Caco-2 (cell line): ENCODE data around the gene IER5L. TPM values are rescaled to one million over a fixed set of nuclear protein-coding genes. Genes with fewer than 3 reads are reported as not detected.

Experiments used
- BruUV-seq: library from RNA; stranded (reverse); fragments of 400-500 nt; replicated peaks from 2 replicates; lab custom pipeline; 2021; lab: Mats Ljungman, UMichigan
- CTCF ChIA-PET: fragments of 300-600 bp; sonication (Branson Sonifier 250); formaldehyde crosslinking; loops from one replicate; lab custom pipeline; 2022; ENCODE audit warnings: antibody characterized with exemption; lab: Charles Lee
- POLR2A ChIA-PET: fragments of 300-600 bp; sonication (Branson Sonifier 250); formaldehyde crosslinking; loops from one replicate; lab custom pipeline; 2022; ENCODE audit warnings: antibody characterized with exemption; lab: Charles Lee
- DNase-seq, 2 experiments: peaks; one replicate each; pipeline versions ENCODE4 v3.0.0 to v3.0.0-alpha.2; 2020 to 2022
- H3K27me3 ChIP-seq: replicated peaks from 2 replicates; pipeline ENCODE4 v1.6.0; 2011; ENCODE audit warnings: low read length; ENCODE audit not compliant: control insufficient read depth, insufficient read depth
- H3K36me3 ChIP-seq: 2 replicates; pipeline ENCODE4 v1.5.1; 2011; ENCODE audit warnings: low read length; ENCODE audit not compliant: control insufficient read depth, insufficient read depth
- H3K4me1 ChIP-seq: fragments of 250-450 bp; sonication (Bioruptor Pico); 2 replicates; pipeline ENCODE4 v1.5.1; 2020; ENCODE audit warnings: mild to moderate bottlenecking
- H3K4me3 ChIP-seq: 2 replicates; pipeline ENCODE4 v1.5.1; 2011; ENCODE audit warnings: low read depth, mild to moderate bottlenecking, control low read depth, low read length
- H3K9me3 ChIP-seq: fragments of 250-450 bp; sonication (Bioruptor Pico); 2 replicates; pipeline ENCODE4 v1.5.1; 2020; ENCODE audit warnings: mild to moderate bottlenecking, moderate library complexity
- H3K27ac Mint-ChIP-seq: one replicate; pipeline ENCODE4 v1.8.0; 2022; ENCODE audit warnings: mixed read lengths; ENCODE audit not compliant: unreplicated experiment
- H3K27me3 Mint-ChIP-seq: one replicate; pipeline ENCODE4 v1.8.0; 2022; ENCODE audit warnings: mixed read lengths; ENCODE audit not compliant: insufficient read depth, unreplicated experiment
- H3K36me3 Mint-ChIP-seq: one replicate; pipeline ENCODE4 v1.8.0; 2022; ENCODE audit warnings: mild to moderate bottlenecking, mixed read lengths; ENCODE audit not compliant: insufficient read depth, unreplicated experiment
- H3K4me1 Mint-ChIP-seq: one replicate; pipeline ENCODE4 v1.8.0; 2022; ENCODE audit warnings: low read depth, mixed read lengths; ENCODE audit not compliant: unreplicated experiment
- H3K4me3 Mint-ChIP-seq: one replicate; pipeline ENCODE4 v1.8.0; 2022; ENCODE audit warnings: mild to moderate bottlenecking, moderate library complexity, mixed read lengths; ENCODE audit not compliant: unreplicated experiment
- H3K9me3 Mint-ChIP-seq: one replicate; pipeline ENCODE4 v1.8.0; 2022; ENCODE audit warnings: mixed read lengths; ENCODE audit not compliant: unreplicated experiment
- CTCF ChIP-seq, 2 experiments: fragments of 200-600 bp in 1 of 2; IDR thresholded peaks; 1 replicate in 1 of 2; 2 replicates in 1 of 2; pipeline versions ENCODE4 v1.5.1 to v1.8.0; 2011 to 2022; ENCODE audit warnings: antibody characterized with exemption in 1 of 2, control low read depth in 1 of 2, inconsistent platforms in 1 of 2, low read depth in 1 of 2, low read length in 1 of 2, mild to moderate bottlenecking in 1 of 2, moderate library complexity in 1 of 2; ENCODE audit not compliant: insufficient read depth in 1 of 2, severe bottlenecking in 1 of 2, unreplicated experiment in 1 of 2
- intact Hi-C: fragments of 100-400 bp; cut with micrococcal nuclease; formaldehyde crosslinking; loops from one replicate; pipeline ENCODE4 v1.10.0; 2022; ENCODE audit not compliant: unreplicated experiment
- total RNA-seq: library from RNA; stranded (reverse); gene quantifications from 2 replicates; pipeline ENCODE4 v1.2.3, GENCODE V29; 2022

The IER5L gene
- total RNA-seq, 1 experiment from 2014 or later: 3.9 TPM

GRCh38 chr9:129184219-129184524 lies 6.1 kb upstream of the IER5L start:
- Histone ChIP-seq H3K9me3 (no peaks in the 10 kb centered on the region; the same call in 1 of the 2 replicates), H3K4me3 (no peak overlapping the region), H3K27me3 (no peaks in the 10 kb centered on the region), H3K36me3 (no peaks in the 10 kb centered on the region), H3K4me1 (peaks cover 57% of the 10 kb centered on the region)
- BruUV-seq: no TSS peak
- Mint-ChIP-seq H3K27ac (peak overlapping the region; percentile 81), H3K4me1 (peaks cover 34% of the 10 kb centered on the region), H3K9me3 (no peaks in the 10 kb centered on the region), H3K36me3 (peaks cover 6% of the 10 kb centered on the region), H3K4me3 (peak overlapping the region; percentile 36), H3K27me3 (no peaks in the 10 kb centered on the region)
- ChIA-PET POLR2A (no interaction called here), CTCF (interaction anchor here (0.6 to 1.1 kb wide), 4 partner anchors 10 to 151 kb away, joined by 3 to 8 read pairs (median 4); no protein-coding TSS in a partner anchor)
- intact Hi-C loops: no loop called here
- DNase-seq: no peak
- no peak for TF ChIP-seq CTCF (IDR thresholded peaks at IDR 0.05; ENCODE audit: insufficient read depth in 1 of 2, low read depth in 1 of 2, low read length in 1 of 2, severe bottlenecking in 1 of 2, unreplicated experiment in 1 of 2)

GRCh38 chr9:129183495-129184218 lies 5.6 kb upstream of the IER5L start:
- intact Hi-C loops: no loop called here
- ChIA-PET POLR2A (no interaction called here), CTCF (interaction anchor here (0.6 to 1.4 kb wide), 6 partner anchors 9 to 152 kb away, joined by 3 to 8 read pairs (median 4); no protein-coding TSS in a partner anchor)
- Mint-ChIP-seq H3K36me3 (peaks cover 6% of the 10 kb centered on the region), H3K4me3 (peak overlapping the region; percentile 36), H3K4me1 (peaks cover 34% of the 10 kb centered on the region), H3K27me3 (no peaks in the 10 kb centered on the region), H3K9me3 (no peaks in the 10 kb centered on the region), H3K27ac (peak overlapping the region; percentile 81)
- Histone ChIP-seq H3K36me3 (no peaks in the 10 kb centered on the region), H3K27me3 (no peaks in the 10 kb centered on the region), H3K4me3 (no peak overlapping the region), H3K4me1 (peaks cover 62% of the 10 kb centered on the region), H3K9me3 (no peaks in the 10 kb centered on the region; the same call in 1 of the 2 replicates)
- peak; percentile 37 to 60 for DNase-seq
- no peak for TF ChIP-seq CTCF (IDR thresholded peaks at IDR 0.05; ENCODE audit: insufficient read depth in 1 of 2, low read depth in 1 of 2, low read length in 1 of 2, severe bottlenecking in 1 of 2, unreplicated experiment in 1 of 2)
- no TSS peak for BruUV-seq

- Histone ChIP-seq H3K4me3 (no peak overlapping the region), H3K4me1 (peaks cover 63% of the 10 kb centered on the region), H3K36me3 (no peaks in the 10 kb centered on the region), H3K9me3 (no peaks in the 10 kb centered on the region; the same call in 1 of the 2 replicates), H3K27me3 (no peaks in the 10 kb centered on the region)
- peak overlapping the region; percentile 63 for H3K27ac Mint-ChIP-seq
- POLR2A ChIA-PET: no interaction called here
- peaks cover 34% of the 10 kb centered on the region for H3K4me1 Mint-ChIP-seq
- no TSS peak for BruUV-seq
- peak; percentile 40 to 60 for DNase-seq
- CTCF ChIA-PET: interaction anchor here (0.6 to 1.4 kb wide), 3 partner anchors 8 to 443 kb away, joined by 4 to 6 read pairs (median 4); partner anchors contain the start of gene NTMT1
- peaks cover 10% of the 10 kb centered on the region for H3K36me3 Mint-ChIP-seq
- intact Hi-C loops: no loop called here
- H3K27me3 Mint-ChIP-seq: no peaks in the 10 kb centered on the region
- TF ChIP-seq CTCF (IDR thresholded peaks at IDR 0.05; ENCODE audit: insufficient read depth in 1 of 2, low read depth in 1 of 2, low read length in 1 of 2, severe bottlenecking in 1 of 2, unreplicated experiment in 1 of 2): peak; percentile 17 to 36
- peak overlapping the region; percentile 36 for H3K4me3 Mint-ChIP-seq
- H3K9me3 Mint-ChIP-seq: no peaks in the 10 kb centered on the region
Observed at GRCh38 chr9:129182625-129183494, 4.8 kb upstream of the IER5L start.
